GM12878 (cell line): ENCODE data around the gene ASS1. TPM values are rescaled to one million over a fixed set of nuclear protein-coding genes. Genes with fewer than 3 reads are reported as not detected.

Experiments
- ATAC-seq: fragments of 200-7000 bp; cut with Tn5 transposase; 3 replicates; pipeline ENCODE4 v1.9.1; 2020; ENCODE audit warnings: mild to moderate bottlenecking, moderate library complexity
- BruUV-seq: library from RNA; stranded (reverse); fragments of 400-500 nt; replicated peaks from 2 replicates; lab custom pipeline; 2021; lab: Mats Ljungman, UMichigan
- CTCF ChIA-PET: fragments of 300-600 bp; sonication (Branson Sonifier 250); formaldehyde crosslinking; extraction: SDS; loops from one replicate; lab custom pipeline; 2021; ENCODE audit warnings: inconsistent platforms; lab: Yijun Ruan, JAX
- POLR2A ChIA-PET: fragments of 350-600 bp; formaldehyde crosslinking; extraction: SDS; loops from one replicate; lab custom pipeline; 2021; ENCODE audit warnings: inconsistent platforms; lab: Charles Lee
- RAD21 ChIA-PET: fragments of 300-600 bp; sonication (Branson Sonifier 250); formaldehyde crosslinking; loops from one replicate; lab custom pipeline; 2023; ENCODE audit warnings: antibody characterized with exemption; ENCODE audit not compliant: unreplicated experiment; lab: Charles Lee
- SMC1A ChIA-PET: fragments of 300-600 bp; sonication (Branson Sonifier 250); formaldehyde crosslinking; loops from one replicate; lab custom pipeline; 2023; ENCODE audit not compliant: unreplicated experiment, uncharacterized antibody; lab: Charles Lee
- DNase-seq: peaks from one replicate; pipeline ENCODE4 v3.0.0-alpha.2; 2011; ENCODE audit warnings: low read depth, low spot score
- FAIRE-seq: peaks from 3 replicates; lab custom pipeline; 2011; peaks lifted over from hg19 to GRCh38; lab: Jason Lieb, UNC
- H2AFZ ChIP-seq: 2 replicates; pipeline ENCODE4 v1.6.0; 2011; ENCODE audit warnings: low read depth, low read length, control low read depth; ENCODE audit not compliant: control insufficient read depth
- H3K27ac ChIP-seq: 2 replicates; pipeline ENCODE4 v1.5.1; 2011; ENCODE audit warnings: control low read depth; ENCODE audit not compliant: control insufficient read depth, insufficient read depth
- H3K27me3 ChIP-seq, 2 experiments: replicated peaks in 1 of 2; 2 replicates each; pipeline versions ENCODE4 v1.6.0 to v1.6.1; 2011; ENCODE audit warnings: low read length in 1 of 2; ENCODE audit not compliant: control insufficient read depth in 2 of 2, insufficient read depth in 2 of 2
- H3K36me3 ChIP-seq, 2 experiments: 2 replicates each; pipeline ENCODE4 v1.5.1; 2011; ENCODE audit warnings: low read length in 1 of 2; ENCODE audit not compliant: control insufficient read depth in 2 of 2, insufficient read depth in 2 of 2
- H3K4me1 ChIP-seq: 2 replicates; pipeline ENCODE4 v1.6.1; 2011; ENCODE audit warnings: mild to moderate bottlenecking, low read length, moderate library complexity, mixed read lengths; ENCODE audit not compliant: control insufficient read depth, insufficient read depth
- H3K4me2 ChIP-seq: 2 replicates; pipeline ENCODE4 v1.6.0; 2011; ENCODE audit warnings: control low read depth; ENCODE audit not compliant: control insufficient read depth, insufficient read depth
- H3K4me3 ChIP-seq: fragments of 200-600 bp; sonication (generic); 2 replicates; pipeline ENCODE4 v1.5.1; 2016
- H3K79me2 ChIP-seq: 2 replicates; pipeline ENCODE4 v1.6.0; 2011; ENCODE audit warnings: low read length; ENCODE audit not compliant: control insufficient read depth, insufficient read depth
- H3K9ac ChIP-seq: 2 replicates; pipeline ENCODE4 v1.8.0; 2011; ENCODE audit warnings: low read length, control low read depth, mixed read lengths; ENCODE audit not compliant: control insufficient read depth, insufficient read depth
- H3K9me3 ChIP-seq: replicated peaks from 3 replicates; pipeline ENCODE4 v1.5.1; 2011; ENCODE audit warnings: mild to moderate bottlenecking, low read length; ENCODE audit not compliant: control insufficient read depth, insufficient read depth
- H4K20me1 ChIP-seq: 2 replicates; pipeline ENCODE4 v1.6.0; 2011; ENCODE audit not compliant: control insufficient read depth, insufficient read depth
- ASH2L ChIP-seq: fragments of 300-600, 200-600 bp; sonication (generic); IDR thresholded peaks from 2 replicates; pipeline ENCODE4 v1.6.1; 2017; ENCODE audit warnings: low read depth, mild to moderate bottlenecking, borderline replicate concordance
- ATF7 ChIP-seq: fragments of 450-650 bp; IDR thresholded peaks from 2 replicates; pipeline ENCODE4 v1.6.1; 2016; ENCODE audit warnings: low read depth, mild to moderate bottlenecking
- CBFB ChIP-seq: IDR thresholded peaks from 2 replicates; pipeline ENCODE4 v1.6.1; 2016; ENCODE audit warnings: antibody characterized with exemption, low read depth
- CEBPB ChIP-seq, 2 experiments: fragments of 150-350 bp in 1 of 2; IDR thresholded peaks; 2 replicates each; pipeline ENCODE4 v1.6.1; 2012 to 2014; ENCODE audit warnings: low read depth in 2 of 2, low read length in 2 of 2, borderline replicate concordance in 1 of 2, inconsistent platforms in 1 of 2
- CHD1 ChIP-seq: IDR thresholded peaks from 2 replicates; pipeline ENCODE4 v1.6.1; 2012; ENCODE audit warnings: low read depth, low read length, improper control_type of control experiment
- CREM ChIP-seq: IDR thresholded peaks from 2 replicates; pipeline ENCODE4 v1.6.1; 2014; ENCODE audit warnings: antibody characterized with exemption, low read depth
- CUX1 ChIP-seq: IDR thresholded peaks from 2 replicates; pipeline ENCODE4 v1.6.1; 2012; ENCODE audit warnings: improper control_type of control experiment, low read depth, low read length; ENCODE audit not compliant: insufficient replicate concordance
- GABPA ChIP-seq: IDR thresholded peaks from 2 replicates; pipeline ENCODE4 v1.6.1; 2014; ENCODE audit warnings: antibody characterized with exemption, low read depth, mild to moderate bottlenecking, inconsistent platforms
- JUND ChIP-seq: IDR thresholded peaks from 2 replicates; pipeline ENCODE4 v1.6.1; 2012; ENCODE audit warnings: low read depth, mild to moderate bottlenecking, low read length, improper control_type of control experiment, moderate library complexity
- MEF2A ChIP-seq: IDR thresholded peaks from 2 replicates; pipeline ENCODE4 v1.6.1; 2011; ENCODE audit warnings: low read depth, mild to moderate bottlenecking, low read length, moderate library complexity; ENCODE audit not compliant: insufficient read depth
- MXI1 ChIP-seq: fragments of 150-350 bp; IDR thresholded peaks from 2 replicates; pipeline ENCODE4 v1.6.1; 2011; ENCODE audit warnings: low read depth, mild to moderate bottlenecking, inconsistent platforms, low read length, improper control_type of control experiment
- NFIC ChIP-seq: IDR thresholded peaks from 2 replicates; pipeline ENCODE4 v1.6.1; 2012; ENCODE audit warnings: low read depth, mild to moderate bottlenecking, inconsistent platforms, low read length, moderate library complexity
- PAX5 ChIP-seq: IDR thresholded peaks from 2 replicates; pipeline ENCODE4 v1.6.1; 2011; ENCODE audit warnings: low read depth, low read length, borderline replicate concordance
- SIX5 ChIP-seq: IDR thresholded peaks from 2 replicates; pipeline ENCODE4 v1.6.1; 2011; ENCODE audit warnings: mild to moderate bottlenecking, low read depth, low read length, moderate library complexity; ENCODE audit not compliant: severe bottlenecking
- SKIL ChIP-seq: fragments of 450-650 bp; IDR thresholded peaks from 2 replicates; pipeline ENCODE4 v1.6.1; 2017; ENCODE audit warnings: mild to moderate bottlenecking, low read depth, inconsistent platforms; ENCODE audit not compliant: poor library complexity, severe bottlenecking
- SMC3 ChIP-seq: IDR thresholded peaks from 2 replicates; pipeline ENCODE4 v1.6.1; 2011; ENCODE audit warnings: low read length, improper control_type of control experiment, borderline replicate concordance
- TCF12 ChIP-seq: IDR thresholded peaks from 2 replicates; pipeline ENCODE4 v1.6.1; 2011; ENCODE audit warnings: low read depth, mild to moderate bottlenecking, low read length
- ZNF24 ChIP-seq: fragments of 450-650 bp; IDR thresholded peaks from 2 replicates; pipeline ENCODE4 v1.6.1; 2017; ENCODE audit warnings: antibody characterized with exemption, mild to moderate bottlenecking
- WGBS: methylation state at CpG from one replicate; pipeline ENCODE4 v1.1.6; 2016; ENCODE audit warnings: low lambda C conversion rate; ENCODE audit not compliant: insufficient replicate concordance, insufficient coverage; ENCODE audit errors: missing lambda C conversion rate; 5-methylcytosine and 5-hydroxymethylcytosine counted together
- in situ Hi-C: fragments of 300-500 bp; cut with MboI; formaldehyde crosslinking; loops from 9 replicates; pipeline ENCODE4 v1.14.3; 2018; ENCODE audit warnings: mixed read lengths
- intact Hi-C: fragments of 100-400 bp; cut with micrococcal nuclease; formaldehyde crosslinking; loops from one replicate; pipeline ENCODE4 v1.14.2; 2022; ENCODE audit not compliant: unreplicated experiment
- polyA plus RNA-seq, 11 experiments: library from polyadenylated mRNA; depleted of rRNA in 4 of 11; unstranded in 6 of 11; stranded (reverse) in 5 of 11; fragments of >200 nt; fragmentation: Nextera tagmentation in 4 of 11; fragmentation: Illumina TruSeq in 1 of 11; extraction: Ambion mirVana in 4 of 11; extraction: Trizol in 1 of 11; gene quantifications; 1 replicate in 1 of 11; 2 replicates in 10 of 11; pipeline versions ENCODE4 v1.2.1 to v1.2.3, GENCODE V29; 2011 to 2016; ENCODE audit warnings: inconsistent platforms in 2 of 11, missing spikeins in 2 of 11, low read depth in 1 of 11
- total RNA-seq, 4 experiments: library from RNA; depleted of rRNA in 3 of 4; stranded (reverse); fragments of >200 nt in 3 of 4; fragmentation: Illumina TruSeq in 1 of 4; extraction: Trizol in 1 of 4; gene quantifications; 2 replicates each; pipeline versions ENCODE4 v1.2.1 to v1.2.3, GENCODE V29; 2013 to 2021

ASS1 gene
- total and polyA plus RNA-seq, 10 of the 15 experiments (the other 5 are each of a cell fraction or from before 2014, with no cell fraction given) = 0.10 to 6.1 (median 0.28) TPM; not detected in 3

GRCh38 chr9:130429831-130430230 is 14.9 kb upstream of the ASS1 start:
- Histone ChIP-seq H4K20me1 (no peaks in the 10 kb centered on the region), H2AFZ (no peak overlapping the region), H3K27ac (no peak overlapping the region), H3K9me3 (no peaks in the 10 kb centered on the region), H3K27me3 (peaks cover 1 to 4% of the 10 kb centered on the region in 2 experiments; a peak in 3 of 4 replicates), H3K4me2 (no peak overlapping the region), H3K79me2 (no peaks in the 10 kb centered on the region), H3K9ac (no peak overlapping the region), H3K4me1 (no peaks in the 10 kb centered on the region), H3K36me3 (no peaks in the 10 kb centered on the region), H3K4me3 (no peak overlapping the region)
- FAIRE-seq (no peak), ATAC-seq (no peak), DNase-seq (no peak)
- 21% methylated on average over 6 of the region's 6 CpGs for WGBS
- in situ Hi-C loops = no loop called here
- BruUV-seq = no TSS peak
- ChIA-PET RAD21 (no interaction called here), POLR2A (no interaction called here), CTCF (no interaction called here), SMC1A (no interaction called here)
- intact Hi-C loops = no loop called here
- no peak for TF ChIP-seq CREM
- TF ChIP-seq NFIC = no peak
- TF ChIP-seq ZNF24 = no peak
- no peak for TF ChIP-seq CEBPB (IDR thresholded peaks at IDR 0.05; ENCODE audit: borderline replicate concordance in 1 of 2, low read depth in 2 of 2, low read length in 2 of 2)
- TF ChIP-seq CUX1 = no peak
- no peak for TF ChIP-seq TCF12
- no peak for TF ChIP-seq SMC3
- TF ChIP-seq SKIL = no peak
- no peak for TF ChIP-seq MEF2A
- no peak for TF ChIP-seq SIX5
- TF ChIP-seq JUND = no peak
- TF ChIP-seq GABPA = no peak
- no peak for TF ChIP-seq ATF7
- TF ChIP-seq MXI1 = no peak
- no peak for TF ChIP-seq PAX5
- no peak for TF ChIP-seq CHD1
- no peak for TF ChIP-seq CBFB
- no peak for TF ChIP-seq ASH2L
